Measurements from ENCODE around the gene ACVR1C.

DNA sequence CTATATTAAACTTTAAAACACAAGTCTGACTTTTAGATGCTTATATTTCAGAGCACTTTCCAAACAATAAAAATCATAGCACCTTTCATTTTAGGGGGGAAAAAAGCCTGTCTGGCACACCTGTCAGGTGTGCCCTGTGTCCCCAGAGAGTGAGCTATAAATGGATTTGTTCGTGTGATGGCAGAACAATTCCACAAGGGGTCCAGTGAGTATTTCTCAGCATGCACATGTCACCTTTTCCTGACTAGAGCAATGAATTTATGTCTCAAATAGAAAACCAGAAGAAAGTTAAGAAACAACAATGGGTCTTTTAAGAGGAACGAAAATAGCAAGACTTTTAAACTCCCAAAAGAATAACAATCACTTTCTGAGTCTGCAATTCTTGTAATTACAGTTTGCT, 55.9 kb downstream of the ACVR1C start:
- TF ChIP-seq EP300 (IDR thresholded peaks at IDR 0.05), result no peak
- TF ChIP-seq, protein P1, sequence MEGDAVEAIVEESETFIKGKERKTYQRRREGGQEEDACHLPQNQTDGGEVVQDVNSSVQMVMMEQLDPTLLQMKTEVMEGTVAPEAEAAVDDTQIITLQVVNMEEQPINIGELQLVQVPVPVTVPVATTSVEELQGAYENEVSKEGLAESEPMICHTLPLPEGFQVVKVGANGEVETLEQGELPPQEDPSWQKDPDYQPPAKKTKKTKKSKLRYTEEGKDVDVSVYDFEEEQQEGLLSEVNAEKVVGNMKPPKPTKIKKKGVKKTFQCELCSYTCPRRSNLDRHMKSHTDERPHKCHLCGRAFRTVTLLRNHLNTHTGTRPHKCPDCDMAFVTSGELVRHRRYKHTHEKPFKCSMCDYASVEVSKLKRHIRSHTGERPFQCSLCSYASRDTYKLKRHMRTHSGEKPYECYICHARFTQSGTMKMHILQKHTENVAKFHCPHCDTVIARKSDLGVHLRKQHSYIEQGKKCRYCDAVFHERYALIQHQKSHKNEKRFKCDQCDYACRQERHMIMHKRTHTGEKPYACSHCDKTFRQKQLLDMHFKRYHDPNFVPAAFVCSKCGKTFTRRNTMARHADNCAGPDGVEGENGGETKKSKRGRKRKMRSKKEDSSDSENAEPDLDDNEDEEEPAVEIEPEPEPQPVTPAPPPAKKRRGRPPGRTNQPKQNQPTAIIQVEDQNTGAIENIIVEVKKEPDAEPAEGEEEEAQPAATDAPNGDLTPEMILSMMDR (IDR thresholded peaks at IDR 0.05), result no peak
- no peak for TF ChIP-seq POLR2A (IDR thresholded peaks at IDR 0.05)
